Epithelial cell of proximal tubule (primary cell): ENCODE measurements around the gene CHMP4B. TPM values are rescaled to one million over a fixed set of nuclear protein-coding genes. Genes with fewer than 3 reads are reported as not detected.

Experiments
- DNase-seq: peaks from one replicate; pipeline ENCODE4 v3.0.0-alpha.2; 2011; ENCODE audit warnings: low read depth
- H3K4me3 ChIP-seq: 2 replicates; pipeline ENCODE4 v1.5.1; 2011; ENCODE audit warnings: low read depth, mild to moderate bottlenecking, low read length
- total RNA-seq: library from RNA; depleted of rRNA; stranded (reverse); fragments of >200 nt; gene quantifications from 2 replicates; pipeline ENCODE4 v1.2.3, GENCODE V29; 2015
- TF ChIP-seq, protein P1 (sequence below): conservative IDR thresholded peaks from 2 replicates; pipeline ENCODE4 v1.5.1; 2012; ENCODE audit warnings: low read depth, mild to moderate bottlenecking, low read length

Gene CHMP4B
- total RNA-seq, 1 donor from 2014 or later, result 41.3 TPM

DNA sequence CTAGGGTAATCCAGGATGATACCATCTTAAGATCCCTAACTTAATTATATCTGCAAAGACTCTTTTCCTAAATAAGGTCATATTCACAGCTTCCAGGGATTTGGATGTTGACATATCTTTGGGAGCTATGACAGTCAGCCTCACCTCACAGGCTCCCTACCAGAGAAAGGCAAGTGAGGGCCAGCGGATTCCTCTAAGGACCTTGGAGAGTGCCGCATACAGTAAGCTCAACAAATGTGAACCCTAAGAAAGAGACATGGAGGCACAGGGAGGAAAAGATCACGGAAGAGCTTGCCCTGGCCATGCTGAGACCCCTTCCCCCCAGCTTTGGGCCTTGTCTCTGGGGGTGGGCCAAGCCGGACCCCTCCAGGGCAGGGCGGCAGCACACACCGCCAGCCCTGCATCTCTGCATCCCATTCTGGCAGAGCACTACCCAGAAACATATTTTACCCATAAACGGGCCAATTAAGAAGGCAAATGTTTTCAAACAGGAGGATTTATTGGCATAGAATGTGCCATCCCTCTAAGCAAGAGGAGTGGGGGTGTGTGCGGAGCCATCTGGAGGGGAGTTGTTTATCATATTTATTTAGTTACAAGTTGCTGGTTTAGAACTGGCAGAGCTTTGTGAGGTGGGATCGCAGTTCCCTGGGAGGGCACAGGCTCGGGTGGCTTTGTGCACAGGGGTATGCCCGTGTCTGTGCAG, 55.4 kb downstream of the CHMP4B start:
- no peak overlapping the region for H3K4me3 ChIP-seq
- no peak for DNase-seq
- TF ChIP-seq, protein P1, sequence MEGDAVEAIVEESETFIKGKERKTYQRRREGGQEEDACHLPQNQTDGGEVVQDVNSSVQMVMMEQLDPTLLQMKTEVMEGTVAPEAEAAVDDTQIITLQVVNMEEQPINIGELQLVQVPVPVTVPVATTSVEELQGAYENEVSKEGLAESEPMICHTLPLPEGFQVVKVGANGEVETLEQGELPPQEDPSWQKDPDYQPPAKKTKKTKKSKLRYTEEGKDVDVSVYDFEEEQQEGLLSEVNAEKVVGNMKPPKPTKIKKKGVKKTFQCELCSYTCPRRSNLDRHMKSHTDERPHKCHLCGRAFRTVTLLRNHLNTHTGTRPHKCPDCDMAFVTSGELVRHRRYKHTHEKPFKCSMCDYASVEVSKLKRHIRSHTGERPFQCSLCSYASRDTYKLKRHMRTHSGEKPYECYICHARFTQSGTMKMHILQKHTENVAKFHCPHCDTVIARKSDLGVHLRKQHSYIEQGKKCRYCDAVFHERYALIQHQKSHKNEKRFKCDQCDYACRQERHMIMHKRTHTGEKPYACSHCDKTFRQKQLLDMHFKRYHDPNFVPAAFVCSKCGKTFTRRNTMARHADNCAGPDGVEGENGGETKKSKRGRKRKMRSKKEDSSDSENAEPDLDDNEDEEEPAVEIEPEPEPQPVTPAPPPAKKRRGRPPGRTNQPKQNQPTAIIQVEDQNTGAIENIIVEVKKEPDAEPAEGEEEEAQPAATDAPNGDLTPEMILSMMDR, result no peak

DNA sequence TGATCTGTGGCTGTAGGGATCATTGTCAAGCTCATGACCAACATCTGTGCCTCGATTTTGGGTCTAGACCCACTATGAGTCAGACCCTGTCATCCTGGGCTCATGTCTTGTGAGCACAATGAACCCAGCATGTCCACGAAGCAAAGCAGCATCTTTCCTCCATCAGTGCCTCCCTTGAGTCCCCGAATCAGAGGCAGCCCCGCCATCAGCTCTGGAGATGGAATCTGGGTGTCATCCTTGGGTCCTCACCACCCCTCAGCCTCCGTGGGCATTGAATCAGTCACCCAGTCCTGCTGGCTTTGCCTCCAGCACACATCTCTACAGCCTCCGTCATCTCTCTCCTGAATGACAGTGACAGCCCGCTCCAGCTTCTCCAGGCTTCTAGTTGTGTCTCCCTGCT, 56.9 kb downstream of the CHMP4B start:
- DNase-seq, result no peak
- no peak overlapping the region for H3K4me3 ChIP-seq
- TF ChIP-seq, protein P1, result no peak

DNA sequence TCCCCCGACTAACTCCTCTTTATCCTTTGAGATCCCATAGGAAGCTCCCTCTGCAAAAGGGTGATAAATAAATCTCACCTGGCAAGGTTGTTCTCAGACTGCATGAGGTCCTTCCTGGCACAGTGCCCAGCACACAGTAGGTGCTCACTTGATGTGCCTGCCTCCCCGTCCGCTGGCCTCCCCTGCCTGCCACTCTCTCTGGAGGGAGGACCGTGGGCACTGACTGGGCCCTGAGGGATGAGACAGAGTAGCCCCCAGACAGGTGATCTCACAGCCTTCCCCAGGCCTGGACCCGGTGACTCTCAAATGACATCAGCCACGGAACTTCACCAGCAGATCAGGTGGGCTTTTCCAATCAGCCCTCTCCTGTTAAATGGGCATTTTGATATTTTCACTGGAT, 57.4 kb downstream of the CHMP4B start:
- no peak overlapping the region for H3K4me3 ChIP-seq
- TF ChIP-seq, protein P1, result no peak
- DNase-seq, result no peak

DNA sequence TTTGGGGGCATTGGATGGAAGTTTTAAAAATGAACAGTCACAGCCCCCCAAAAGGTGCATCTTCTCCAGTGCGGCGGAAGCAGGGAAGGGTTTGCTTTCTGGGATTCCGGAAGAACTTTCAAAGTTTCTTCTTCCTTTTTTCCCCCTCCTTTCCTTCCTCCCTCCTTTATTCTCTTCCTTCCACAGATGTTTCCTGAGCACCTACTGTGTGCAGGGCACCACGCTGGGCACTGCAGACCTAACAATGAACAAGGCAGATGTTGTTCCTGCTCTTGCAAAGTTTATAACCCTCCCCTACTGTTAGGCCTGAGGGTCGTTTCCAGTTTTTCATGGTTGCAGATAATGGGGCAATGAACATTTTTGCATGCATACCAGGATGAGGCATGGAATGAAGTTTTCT, 58.1 kb downstream of the CHMP4B start:
- DNase-seq, result no peak
- TF ChIP-seq, protein P1, result no peak
- no peak overlapping the region for H3K4me3 ChIP-seq

DNA sequence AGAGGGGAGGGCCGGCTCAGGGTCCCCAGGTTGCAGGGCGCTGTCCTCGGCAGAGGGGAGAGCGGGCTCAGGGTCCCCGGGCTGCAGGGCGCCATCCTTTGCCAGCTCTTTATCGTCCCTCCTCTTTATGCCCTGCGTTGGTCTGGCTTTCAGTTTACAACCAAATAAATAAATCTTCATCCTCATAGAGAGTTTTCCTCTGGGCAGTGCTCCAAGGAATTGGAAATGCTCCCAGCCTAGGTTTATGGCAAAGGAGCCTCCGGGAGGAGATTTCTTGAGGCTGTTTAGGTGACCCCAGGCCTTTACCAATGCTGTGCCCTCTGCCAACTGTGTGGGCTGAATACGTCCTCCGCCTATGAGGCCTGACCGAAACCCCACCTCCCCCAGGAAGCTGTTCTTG, 60.2 kb downstream of the CHMP4B start:
- TF ChIP-seq, protein P1, result no peak
- H3K4me3 ChIP-seq, result no peak overlapping the region
- DNase-seq, result no peak

DNA sequence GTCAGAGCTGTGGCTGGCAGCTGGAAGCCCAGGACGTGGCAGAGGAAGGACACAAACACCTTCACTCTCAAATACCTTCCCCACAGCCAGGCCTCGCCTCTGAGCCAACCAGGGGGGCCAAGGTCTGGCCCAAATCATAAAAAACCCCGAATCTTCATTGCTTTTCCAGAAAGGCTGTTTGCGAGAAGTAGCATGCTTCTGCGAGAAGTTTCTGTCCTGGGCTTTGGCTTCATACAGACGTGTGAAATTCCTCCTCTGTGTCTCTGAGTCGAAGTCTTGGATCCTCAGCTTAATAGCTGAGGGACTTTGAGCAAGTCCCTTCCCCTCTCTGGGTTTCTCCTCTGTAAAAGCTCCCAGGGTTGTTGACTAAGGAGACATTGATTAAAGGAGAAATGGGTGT, 63.0 kb downstream of the CHMP4B start:
- H3K4me3 ChIP-seq, result no peak overlapping the region
- TF ChIP-seq, protein P1, result no peak
- no peak for DNase-seq

DNA sequence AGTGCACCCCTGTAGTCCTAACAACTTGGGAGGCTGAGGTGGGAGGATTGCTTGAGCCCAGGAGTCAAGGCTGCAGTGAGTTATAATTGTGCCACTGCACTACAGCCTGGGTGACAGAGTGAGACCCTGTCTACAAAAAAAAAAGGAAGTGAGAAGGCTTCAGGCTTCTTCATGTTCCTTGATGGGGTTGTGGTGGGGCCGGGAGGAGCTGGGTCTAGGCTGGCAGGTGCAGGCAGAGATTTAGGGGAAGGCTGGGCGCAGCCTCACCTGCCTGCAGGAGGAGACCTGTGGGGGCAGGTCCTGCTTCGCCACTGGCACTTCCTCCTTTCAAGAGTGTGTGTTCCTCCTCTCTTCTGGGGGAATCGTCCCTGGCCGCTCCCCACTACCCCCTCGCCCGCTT, 63.9 kb downstream of the CHMP4B start:
- TF ChIP-seq, protein P1, result no peak
- no peak for DNase-seq
- no peak overlapping the region for H3K4me3 ChIP-seq
